CD8-positive, alpha-beta memory T cell (primary cell): Measurements from ENCODE around the gene FLRT1. TPM values are rescaled to one million over a fixed set of nuclear protein-coding genes. Genes with fewer than 3 reads are reported as not detected.
"Not testable (repeated sequence)": the region's sequence is repeated elsewhere in the genome, so short reads cannot be mapped to it uniquely, and the experiment has no call there.

Source experiments
- CTCF ChIA-PET: fragments of 350-600 bp; sonication (Branson Sonifier 250); formaldehyde crosslinking; loops from one replicate; lab custom pipeline; 2021; ENCODE audit warnings: antibody characterized with exemption; lab: Charles Lee
- POLR2A ChIA-PET: fragments of 350-600 bp; sonication (Branson Sonifier 250); formaldehyde crosslinking; loops from one replicate; lab custom pipeline; 2021; ENCODE audit warnings: antibody characterized with exemption; lab: Charles Lee
- DNase-seq, 5 donors: peaks; one replicate each; pipeline versions ENCODE4 v3.0.0 to v3.0.0-alpha.2; 2020 to 2022; ENCODE audit warnings: mixed read lengths in 1 of 5
- H3K27ac ChIP-seq: one replicate; pipeline ENCODE4 v1.7.0; 2013; ENCODE audit warnings: low read depth, mild to moderate bottlenecking, low read length, moderate library complexity
- H3K27me3 ChIP-seq: 2 replicates; pipeline ENCODE4 v1.7.0; 2013; ENCODE audit warnings: low read length, mild to moderate bottlenecking; ENCODE audit not compliant: insufficient read depth, poor library complexity, severe bottlenecking
- H3K36me3 ChIP-seq: 2 replicates; pipeline ENCODE4 v1.7.0; 2013; ENCODE audit warnings: mild to moderate bottlenecking, low read length, moderate library complexity; ENCODE audit not compliant: insufficient read depth
- H3K4me1 ChIP-seq: 2 replicates; pipeline ENCODE4 v1.7.0; 2013; ENCODE audit warnings: mild to moderate bottlenecking, low read length, moderate library complexity; ENCODE audit not compliant: insufficient read depth
- H3K4me3 ChIP-seq: 2 replicates; pipeline ENCODE4 v1.7.0; 2013; ENCODE audit warnings: mild to moderate bottlenecking, low read length
- H3K9me3 ChIP-seq: 2 replicates; pipeline ENCODE4 v1.7.0; 2013; ENCODE audit warnings: mild to moderate bottlenecking, low read length
- H3K27ac Mint-ChIP-seq, 8 donors: one replicate each; pipeline ENCODE4 v1.8.0; 2020 to 2021; ENCODE audit warnings: mixed read lengths in 8 of 8, mild to moderate bottlenecking in 6 of 8, inconsistent platforms in 3 of 8, moderate library complexity in 3 of 8
- H3K27me3 Mint-ChIP-seq, 2 donors: one replicate each; pipeline ENCODE4 v1.8.0; 2020 to 2021; ENCODE audit warnings: mixed read lengths in 2 of 2, mild to moderate bottlenecking in 1 of 2, moderate library complexity in 1 of 2
- H3K36me3 Mint-ChIP-seq, 3 donors: one replicate each; pipeline ENCODE4 v1.8.0; 2020 to 2021; ENCODE audit warnings: mixed read lengths in 3 of 3, inconsistent platforms in 1 of 3, mild to moderate bottlenecking in 1 of 3
- H3K4me1 Mint-ChIP-seq, 3 donors: one replicate each; pipeline ENCODE4 v1.8.0; 2020 to 2021; ENCODE audit warnings: mixed read lengths in 3 of 3, inconsistent platforms in 1 of 3, mild to moderate bottlenecking in 1 of 3
- H3K4me3 Mint-ChIP-seq, 7 donors: one replicate each; pipeline ENCODE4 v1.8.0; 2020 to 2021; ENCODE audit warnings: mixed read lengths in 7 of 7, mild to moderate bottlenecking in 6 of 7, moderate library complexity in 4 of 7, inconsistent platforms in 2 of 7
- H3K9me3 Mint-ChIP-seq, 5 donors: one replicate each; pipeline ENCODE4 v1.8.0; 2020 to 2022; ENCODE audit warnings: mixed read lengths in 5 of 5, mild to moderate bottlenecking in 3 of 5, moderate library complexity in 2 of 5, inconsistent platforms in 1 of 5
- polyA plus RNA-seq: library from polyadenylated mRNA; unstranded; fragments of 300-500 nt; fragmentation: Illumina TruSeq; gene quantifications from one replicate; pipeline ENCODE4 v1.2.3, GENCODE V29; 2021
- total RNA-seq, 2 experiments: library from RNA; stranded (reverse); gene quantifications; one replicate each; pipeline ENCODE4 v1.2.3, GENCODE V29; 2021

Gene FLRT1
- total and polyA plus RNA-seq, 3 experiments from 2014 or later, result not detected

DNA sequence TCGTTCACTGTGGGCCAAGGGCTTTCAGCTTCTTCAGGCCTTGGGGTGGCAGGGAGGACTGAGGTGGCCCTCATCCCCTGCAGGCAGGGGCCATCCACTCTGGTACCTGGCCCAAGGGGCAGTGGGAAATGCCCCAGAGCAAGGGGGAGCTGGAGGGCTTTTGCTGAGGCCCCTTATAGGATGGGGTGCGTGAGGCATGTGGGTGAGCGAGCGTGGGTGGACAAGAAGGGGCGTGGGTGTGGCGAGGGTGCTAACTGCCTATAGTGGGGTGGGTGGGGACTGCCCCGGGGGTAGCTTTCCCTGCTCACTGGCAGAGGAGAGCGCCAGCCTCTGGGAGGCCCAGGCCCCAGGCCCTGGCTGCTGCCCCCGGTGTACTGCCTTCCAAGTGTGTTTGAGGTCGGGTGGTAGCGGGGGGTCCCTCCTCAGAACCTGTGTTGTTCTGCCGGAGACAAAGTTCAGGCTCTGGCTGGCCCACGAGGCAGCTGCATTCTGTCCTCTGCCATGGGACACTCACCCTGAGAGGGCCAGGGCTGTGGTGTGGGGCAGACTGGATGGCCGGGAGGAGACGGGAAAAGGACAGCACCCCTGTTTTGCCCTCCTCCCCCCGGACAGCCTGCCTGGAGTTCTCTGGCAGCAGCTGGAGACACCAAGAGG, 3.4 kb downstream of the FLRT1 start:
- H3K9me3 Mint-ChIP-seq, result no peaks in the 10 kb centered on the region
- peaks cover 0 to 10% (median 7%) of the 10 kb centered on the region in 3 donors for H3K4me1 Mint-ChIP-seq
- peaks cover 13% of the 10 kb centered on the region for H3K27me3 ChIP-seq
- POLR2A ChIA-PET, result no interaction called here
- no peak overlapping the region for H3K27ac ChIP-seq
- no peaks in the 10 kb centered on the region for H3K4me1 ChIP-seq
- H3K27me3 Mint-ChIP-seq, result peaks cover 23 to 44% of the 10 kb centered on the region in 2 donors
- H3K9me3 ChIP-seq, result no peaks in the 10 kb centered on the region
- CTCF ChIA-PET, result no interaction called here
- H3K36me3 ChIP-seq, result no peaks in the 10 kb centered on the region
- no peak for DNase-seq
- no peak overlapping the region for H3K4me3 Mint-ChIP-seq
- H3K27ac Mint-ChIP-seq, result no peak overlapping the region
- no peaks in the 10 kb centered on the region for H3K36me3 Mint-ChIP-seq
- no peak overlapping the region for H3K4me3 ChIP-seq

DNA sequence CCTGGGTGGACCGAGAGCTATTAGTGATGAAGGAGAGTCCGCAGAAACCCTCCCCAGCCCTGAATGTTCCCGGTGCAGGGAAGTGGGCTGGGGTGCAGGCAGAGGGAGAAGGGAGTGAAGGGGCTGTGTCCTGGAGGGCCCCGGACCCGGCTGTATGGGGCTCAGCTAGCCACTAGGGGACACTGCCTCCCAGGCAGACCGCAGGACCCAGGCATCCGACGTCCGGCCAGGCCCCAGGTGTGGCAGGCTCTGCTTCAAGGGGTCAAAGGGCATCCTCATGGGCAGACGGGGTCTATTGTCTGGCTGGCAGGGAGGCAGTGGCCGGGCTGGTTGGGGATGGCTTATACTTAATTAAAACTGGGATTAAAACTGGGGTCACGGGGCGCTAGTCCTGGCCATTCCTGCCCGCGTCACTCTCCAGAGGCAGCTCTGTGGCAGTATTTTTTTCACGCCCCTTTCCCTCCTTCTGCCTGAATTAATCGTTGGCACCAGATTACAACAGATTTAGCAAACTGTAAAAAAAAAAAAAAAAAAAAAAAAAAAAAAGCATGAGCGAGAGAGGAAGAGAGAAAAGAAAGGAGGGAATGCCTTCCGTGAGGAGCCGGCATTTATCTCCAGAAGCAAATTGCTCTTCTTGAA, 5.1 kb downstream of the FLRT1 start:
- Mint-ChIP-seq H3K36me3 (no peaks in the 10 kb centered on the region), H3K27ac (peak overlapping the region in 1 of 8 donors; percentile 54), H3K9me3 (no peaks in the 10 kb centered on the region), H3K4me3 (peak overlapping the region in 1 of 7 donors; percentile 32), H3K4me1 (no peaks in the 10 kb centered on the region), H3K27me3 (peaks cover 14 to 32% of the 10 kb centered on the region in 2 donors)
- CTCF ChIA-PET, result no interaction called here
- DNase-seq, result no peak
- Histone ChIP-seq H3K27me3 (peaks cover 5% of the 10 kb centered on the region), H3K4me3 (no peak overlapping the region), H3K27ac (no peak overlapping the region), H3K4me1 (no peaks in the 10 kb centered on the region), H3K9me3 (no peaks in the 10 kb centered on the region), H3K36me3 (no peaks in the 10 kb centered on the region)
- POLR2A ChIA-PET, result no interaction called here

DNA sequence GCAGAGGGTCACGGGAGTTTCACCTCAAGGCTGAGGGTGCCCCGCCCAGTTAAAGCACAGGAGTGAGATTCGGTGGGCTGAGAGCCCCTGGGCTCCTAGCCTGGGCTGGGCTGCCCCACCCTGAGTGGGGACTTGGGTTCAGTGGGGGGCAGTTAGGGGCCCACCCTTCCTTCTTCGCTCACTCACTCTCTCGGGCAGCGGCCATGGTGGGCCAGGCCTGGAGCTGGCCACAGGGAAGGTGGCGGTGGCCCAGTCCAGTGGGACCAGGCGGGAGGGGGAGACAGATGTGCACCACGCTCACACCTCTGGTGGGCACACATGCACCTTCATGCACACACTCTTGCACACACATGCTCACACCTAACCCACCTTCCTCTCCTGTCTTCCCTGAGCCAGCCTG, 6.1 kb downstream of the FLRT1 start:
- Histone ChIP-seq H3K4me1 (no peaks in the 10 kb centered on the region), H3K27ac (no peak overlapping the region), H3K9me3 (no peaks in the 10 kb centered on the region), H3K4me3 (no peak overlapping the region), H3K36me3 (no peaks in the 10 kb centered on the region), H3K27me3 (peaks cover 5% of the 10 kb centered on the region)
- POLR2A ChIA-PET, result no interaction called here
- Mint-ChIP-seq H3K36me3 (no peaks in the 10 kb centered on the region), H3K27me3 (peaks cover 13 to 32% of the 10 kb centered on the region in 2 donors), H3K9me3 (no peaks in the 10 kb centered on the region), H3K4me1 (no peaks in the 10 kb centered on the region), H3K4me3 (no peak overlapping the region), H3K27ac (no peak overlapping the region)
- no peak for DNase-seq
- CTCF ChIA-PET, result no interaction called here

- peaks cover 12 to 31% of the 10 kb centered on the region in 2 donors for H3K27me3 Mint-ChIP-seq
- H3K4me1 Mint-ChIP-seq, result no peaks in the 10 kb centered on the region
- ChIA-PET POLR2A (no interaction called here), CTCF (no interaction called here)
- Histone ChIP-seq H3K27ac (no peak overlapping the region), H3K4me1 (no peaks in the 10 kb centered on the region), H3K27me3 (peaks cover 5% of the 10 kb centered on the region), H3K9me3 (no peaks in the 10 kb centered on the region), H3K4me3 (no peak overlapping the region), H3K36me3 (no peaks in the 10 kb centered on the region)
- H3K4me3 Mint-ChIP-seq, result no peak overlapping the region
- no peak overlapping the region for H3K27ac Mint-ChIP-seq
- no peaks in the 10 kb centered on the region for H3K9me3 Mint-ChIP-seq
- no peak for DNase-seq
- H3K36me3 Mint-ChIP-seq, result no peaks in the 10 kb centered on the region
Measured at GRCh38 chr11:64042301-64042700, 6.6 kb downstream of the FLRT1 start.

GRCh38 chr11:64043545-64043944, 7.8 kb downstream of the FLRT1 start:
- H3K36me3 Mint-ChIP-seq, result no peaks in the 10 kb centered on the region
- POLR2A ChIA-PET, result no interaction called here

GRCh38 chr11:64044730-64045393, 9.1 kb downstream of the FLRT1 start:
- no peaks in the 10 kb centered on the region for H3K4me1 Mint-ChIP-seq
- Histone ChIP-seq H3K27me3 (no peaks in the 10 kb centered on the region), H3K4me3 (no peak overlapping the region), H3K36me3 (no peaks in the 10 kb centered on the region), H3K4me1 (no peaks in the 10 kb centered on the region), H3K27ac (no peak overlapping the region), H3K9me3 (no peaks in the 10 kb centered on the region)
- ChIA-PET POLR2A (no interaction called here), CTCF (no interaction called here)
- no peak overlapping the region for H3K27ac Mint-ChIP-seq
- H3K9me3 Mint-ChIP-seq, result no peaks in the 10 kb centered on the region
- H3K36me3 Mint-ChIP-seq, result no peaks in the 10 kb centered on the region
- H3K27me3 Mint-ChIP-seq, result peaks cover 0 to 13% of the 10 kb centered on the region in 2 donors
- no peak for DNase-seq
- no peak overlapping the region for H3K4me3 Mint-ChIP-seq

More at GRCh38 chr11:64043545-64043944, 7.8 kb downstream of the FLRT1 start:
- H3K27me3 ChIP-seq, result peaks cover 5% of the 10 kb centered on the region
- CTCF ChIA-PET, result no interaction called here
- no peaks in the 10 kb centered on the region for H3K36me3 ChIP-seq
- H3K4me3 Mint-ChIP-seq, result no peak overlapping the region
- no peaks in the 10 kb centered on the region for H3K4me1 ChIP-seq
- no peak for DNase-seq
- no peaks in the 10 kb centered on the region for H3K9me3 Mint-ChIP-seq
- H3K27ac ChIP-seq, result no peak overlapping the region
- H3K27me3 Mint-ChIP-seq, result peaks cover 8 to 20% of the 10 kb centered on the region in 2 donors
- H3K4me1 Mint-ChIP-seq, result no peaks in the 10 kb centered on the region
- no peak overlapping the region for H3K27ac Mint-ChIP-seq
- H3K4me3 ChIP-seq, result no peak overlapping the region
- no peaks in the 10 kb centered on the region for H3K9me3 ChIP-seq

GRCh38 chr11:64045700-64046099, 10.0 kb downstream of the FLRT1 start:
- DNase-seq, result no peak
- no peak overlapping the region for H3K4me3 Mint-ChIP-seq
- no peak overlapping the region for H3K4me3 ChIP-seq
- H3K27ac ChIP-seq, result no peak overlapping the region
- no peaks in the 10 kb centered on the region for H3K4me1 ChIP-seq
- H3K27me3 Mint-ChIP-seq, result peaks cover 0 to 5% of the 10 kb centered on the region in 2 donors
- CTCF ChIA-PET, result no interaction called here
- no peaks in the 10 kb centered on the region for H3K36me3 ChIP-seq
- H3K4me1 Mint-ChIP-seq, result no peaks in the 10 kb centered on the region
- H3K36me3 Mint-ChIP-seq, result no peaks in the 10 kb centered on the region
- no peaks in the 10 kb centered on the region for H3K27me3 ChIP-seq
- POLR2A ChIA-PET, result no interaction called here
- H3K27ac Mint-ChIP-seq, result no peak overlapping the region
- H3K9me3 Mint-ChIP-seq, result no peaks in the 10 kb centered on the region
- no peaks in the 10 kb centered on the region for H3K9me3 ChIP-seq

GRCh38 chr11:64047373-64047772, 11.6 kb downstream of the FLRT1 start:
- POLR2A ChIA-PET, result not testable (repeated sequence)
- CTCF ChIA-PET, result interaction anchor here (0.7 kb wide), 1 partner anchor 46 kb away, joined by 3 read pairs; no protein-coding TSS in a partner anchor

More at GRCh38 chr11:64047373-64047772, 11.6 kb downstream of the FLRT1 start:
- not testable (repeated sequence) for H3K9me3 ChIP-seq, H3K4me1 Mint-ChIP-seq, DNase-seq, H3K36me3 ChIP-seq, H3K27ac Mint-ChIP-seq, H3K36me3 Mint-ChIP-seq, H3K27ac ChIP-seq, H3K4me1 ChIP-seq, H3K27me3 ChIP-seq, H3K4me3 Mint-ChIP-seq, H3K9me3 Mint-ChIP-seq, H3K4me3 ChIP-seq, H3K27me3 Mint-ChIP-seq
